ENCODE measurements around the gene HMBS. TPM values are rescaled to one million over a fixed set of nuclear protein-coding genes. Genes with fewer than 3 reads are reported as not detected.
A peak's percentile ranks its signal among the peaks of the same experiment; 100 is the strongest.
"Not testable (repeated sequence)": the region's sequence is repeated elsewhere in the genome, so short reads cannot be mapped to it uniquely, and the experiment has no call there.

Gene HMBS
- total RNA-seq, 1 donor from 2014 or later: 58.4 TPM

GRCh38 chr11:119057000-119057769 is 27.5 kb upstream of the HMBS start, which contains the start of gene HYOU1:
Gene HYOU1, minus strand, starts transcription at chr11:119057205. Its CDS starts 1,045 bp downstream, at chr11:119056160.
- Mint-ChIP-seq H3K27ac (ENCODE audit: unreplicated experiment) (peak within 1 kb of the TSS; percentile 98), H3K9me3 (no peaks in the 10 kb centered on the region), H3K27me3 (ENCODE audit: low read depth) (no peaks in the 10 kb centered on the region), H3K4me3 (peak within 1 kb of the TSS; percentile 93), H3K36me3 (ENCODE audit: low read depth) (peaks cover 13% of the 10 kb centered on the region), H3K4me1 (peaks cover 26% of the 10 kb centered on the region)
- TF ChIP-seq CTCF (conservative IDR thresholded peaks at IDR 0.05): peak; percentile 46
- DNase-seq (ENCODE audit: low read depth, low spot score): peak; percentile 98

GRCh38 chr11:119059128-119059527 is 25.6 kb upstream of the HMBS start:
- DNase-seq (ENCODE audit: low read depth, low spot score); H3K9me3 Mint-ChIP-seq; H3K27ac Mint-ChIP-seq (ENCODE audit: unreplicated experiment); H3K36me3 Mint-ChIP-seq (ENCODE audit: low read depth); H3K27me3 Mint-ChIP-seq (ENCODE audit: low read depth): not testable (repeated sequence)
- Mint-ChIP-seq H3K4me3 (peak overlapping the region; percentile 51), H3K4me1 (peaks cover 26% of the 10 kb centered on the region)

GRCh38 chr11:119061256-119061655 is 23.4 kb upstream of the HMBS start:
- H3K36me3 Mint-ChIP-seq (ENCODE audit: low read depth): no peaks in the 10 kb centered on the region
- H3K9me3 Mint-ChIP-seq: no peaks in the 10 kb centered on the region
- peaks cover 19% of the 10 kb centered on the region for H3K4me1 Mint-ChIP-seq
- no peak for DNase-seq (ENCODE audit: low read depth, low spot score)
- H3K27ac Mint-ChIP-seq (ENCODE audit: unreplicated experiment): no peak overlapping the region
- H3K4me3 Mint-ChIP-seq: peak overlapping the region; percentile 4
- no peaks in the 10 kb centered on the region for H3K27me3 Mint-ChIP-seq (ENCODE audit: low read depth)
- no peak for TF ChIP-seq CTCF (conservative IDR thresholded peaks at IDR 0.05)

- DNase-seq (ENCODE audit: low read depth, low spot score): no peak
- no peak for TF ChIP-seq CTCF (conservative IDR thresholded peaks at IDR 0.05)
- H3K4me1 Mint-ChIP-seq: peaks cover 25% of the 10 kb centered on the region
- H3K9me3 Mint-ChIP-seq: no peaks in the 10 kb centered on the region
- no peaks in the 10 kb centered on the region for H3K27me3 Mint-ChIP-seq (ENCODE audit: low read depth)
- H3K36me3 Mint-ChIP-seq (ENCODE audit: low read depth): no peaks in the 10 kb centered on the region
- no peak overlapping the region for H3K27ac Mint-ChIP-seq (ENCODE audit: unreplicated experiment)
- H3K4me3 Mint-ChIP-seq: no peak overlapping the region
These were observed 21.9 kb upstream of the HMBS start for GRCh38 chr11:119062779-119063178.

- Mint-ChIP-seq H3K9me3 (no peaks in the 10 kb centered on the region), H3K27me3 (ENCODE audit: low read depth) (no peaks in the 10 kb centered on the region), H3K4me3 (peak overlapping the region; percentile 95), H3K4me1 (peaks cover 29% of the 10 kb centered on the region), H3K36me3 (ENCODE audit: low read depth) (no peaks in the 10 kb centered on the region), H3K27ac (ENCODE audit: unreplicated experiment) (no peak overlapping the region)
- DNase-seq (ENCODE audit: low read depth, low spot score): no peak
- peak; percentile 55 for TF ChIP-seq CTCF (conservative IDR thresholded peaks at IDR 0.05)
These were observed 19.3 kb upstream of the HMBS start for GRCh38 chr11:119065369-119065768.
